H7 (cell line): Measurements from ENCODE around the gene TMEM139. TPM values are rescaled to one million over a fixed set of nuclear protein-coding genes. Genes with fewer than 3 reads are reported as not detected.

Experiments
- DNase-seq: peaks from one replicate; pipeline ENCODE4 v3.0.0; 2012
- H3K27me3 ChIP-seq: 2 replicates; pipeline ENCODE4 v1.6.0; 2011; ENCODE audit warnings: mild to moderate bottlenecking, low read length; ENCODE audit not compliant: control insufficient read depth, insufficient read depth
- H3K36me3 ChIP-seq: replicated peaks from 2 replicates; pipeline ENCODE4 v1.5.1; 2011; ENCODE audit warnings: low read length; ENCODE audit not compliant: control insufficient read depth, insufficient read depth
- H3K4me3 ChIP-seq: 2 replicates; pipeline ENCODE4 v1.5.1; 2011; ENCODE audit warnings: low read depth, mild to moderate bottlenecking, control low read depth, low read length, moderate library complexity; ENCODE audit not compliant: insufficient read depth
- total RNA-seq: library from RNA; depleted of rRNA; stranded (reverse); fragments of >200 nt; shearing (Covaris generic); gene quantifications from 2 replicates; pipeline ENCODE4 v1.2.3, GENCODE V29; 2014

The TMEM139 gene
- total RNA-seq, 1 experiment from 2014 or later: 2.5 TPM

- H3K27me3 ChIP-seq: no peaks in the 10 kb centered on the region
- H3K4me3 ChIP-seq: no peak overlapping the region
- DNase-seq: no peak
- H3K36me3 ChIP-seq: peaks cover 2% of the 10 kb centered on the region
Observed at GRCh38 chr7:143272871-143273270, 11.9 kb upstream of the TMEM139 start.

- no peaks in the 10 kb centered on the region for H3K36me3 ChIP-seq
- H3K27me3 ChIP-seq: no peaks in the 10 kb centered on the region
- H3K4me3 ChIP-seq: no peak overlapping the region
- DNase-seq: no peak
Observed at GRCh38 chr7:143279186-143280098, 5.3 kb upstream of the TMEM139 start.

- Histone ChIP-seq H3K27me3 (no peaks in the 10 kb centered on the region), H3K4me3 (no peak overlapping the region), H3K36me3 (no peaks in the 10 kb centered on the region)
- no peak for DNase-seq
Observed at GRCh38 chr7:143280160-143280559, 4.6 kb upstream of the TMEM139 start.

- no peak overlapping the region for H3K4me3 ChIP-seq
Observed at GRCh38 chr7:143280566-143280965, 4.2 kb upstream of the TMEM139 start.

GRCh38 chr7:143281529-143281928 lies 3.2 kb upstream of the TMEM139 start:
- no peak overlapping the region for H3K4me3 ChIP-seq
- no peaks in the 10 kb centered on the region for H3K36me3 ChIP-seq
- DNase-seq: no peak
- peaks cover 11% of the 10 kb centered on the region for H3K27me3 ChIP-seq

More at GRCh38 chr7:143280566-143280965, 4.2 kb upstream of the TMEM139 start:
- Histone ChIP-seq H3K27me3 (peaks cover 3% of the 10 kb centered on the region), H3K36me3 (no peaks in the 10 kb centered on the region)
- DNase-seq: no peak

DNA sequence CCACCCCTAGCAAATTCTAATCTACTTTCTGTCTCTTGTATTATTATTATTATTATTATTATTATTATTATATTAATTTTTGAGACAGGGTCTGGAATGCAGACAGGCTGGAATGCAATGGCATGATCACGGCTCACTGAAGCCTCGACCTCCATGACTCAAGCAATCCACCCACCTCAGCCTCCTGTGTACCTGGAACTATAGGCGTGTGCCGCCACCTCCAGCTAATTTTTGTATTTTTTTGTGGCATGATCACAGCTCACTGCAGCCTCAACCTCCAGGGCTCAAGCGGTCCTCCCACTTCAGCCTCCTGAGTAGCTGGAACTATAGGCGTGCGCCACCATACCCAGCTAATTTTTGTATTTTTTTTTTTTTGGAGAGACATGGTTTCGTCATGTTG lies 2.6 kb upstream of the TMEM139 start:
- no peak for DNase-seq
- Histone ChIP-seq H3K27me3 (peaks cover 16% of the 10 kb centered on the region), H3K4me3 (no peak overlapping the region), H3K36me3 (no peaks in the 10 kb centered on the region)

GRCh38 chr7:143283381-143283780 lies 1.4 kb upstream of the TMEM139 start:
- H3K36me3 ChIP-seq: no peaks in the 10 kb centered on the region
- DNase-seq: peak; percentile 35
- peaks cover 23% of the 10 kb centered on the region for H3K27me3 ChIP-seq
- no peak overlapping the region for H3K4me3 ChIP-seq

GRCh38 chr7:143285470-143285778 lies 666 bp downstream of the TMEM139 start:
- no peaks in the 10 kb centered on the region; the same call in none of the 2 replicates for H3K36me3 ChIP-seq
- DNase-seq: peak; percentile 27
- no peak overlapping the region for H3K4me3 ChIP-seq
- H3K27me3 ChIP-seq: peaks cover 23% of the 10 kb centered on the region

DNA sequence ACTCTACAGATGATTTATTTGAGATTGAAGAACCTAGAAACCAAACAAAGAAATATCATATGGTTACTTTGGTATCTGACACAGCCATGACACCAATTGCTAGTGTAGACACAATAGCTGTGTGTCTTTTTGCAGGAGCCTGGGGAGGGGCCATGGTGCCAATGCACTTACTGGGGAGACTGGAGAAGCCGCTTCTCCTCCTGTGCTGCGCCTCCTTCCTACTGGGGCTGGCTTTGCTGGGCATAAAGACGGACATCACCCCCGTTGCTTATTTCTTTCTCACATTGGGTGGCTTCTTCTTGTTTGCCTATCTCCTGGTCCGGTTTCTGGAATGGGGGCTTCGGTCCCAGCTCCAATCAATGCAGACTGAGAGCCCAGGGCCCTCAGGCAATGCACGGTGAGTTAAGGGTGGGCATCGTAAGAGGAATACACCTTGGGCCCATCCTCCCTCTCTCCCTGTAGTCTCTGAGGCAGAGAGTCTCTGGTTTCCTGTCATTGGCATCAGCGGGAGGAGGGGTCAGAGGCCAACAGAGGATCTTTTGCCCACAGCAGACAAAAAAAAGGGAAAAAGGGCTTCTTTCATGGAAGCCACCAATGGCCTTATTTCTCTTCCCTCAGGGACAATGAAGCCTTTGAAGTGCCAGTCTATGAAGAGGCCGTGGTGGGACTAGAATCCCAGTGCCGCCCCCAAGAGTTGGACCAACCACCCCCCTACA lies 1.2 kb downstream of the TMEM139 start:
- DNase-seq: no peak
- H3K36me3 ChIP-seq: peaks cover 2% of the 10 kb centered on the region
- H3K27me3 ChIP-seq: peaks cover 23% of the 10 kb centered on the region
- H3K4me3 ChIP-seq: no peak overlapping the region

- Histone ChIP-seq H3K4me3 (no peak overlapping the region), H3K36me3 (peaks cover 2% of the 10 kb centered on the region)
Observed at GRCh38 chr7:143286522-143286890, 1.7 kb downstream of the TMEM139 start.

GRCh38 chr7:143287339-143287934 lies 2.7 kb downstream of the TMEM139 start:
- DNase-seq: no peak
- H3K27me3 ChIP-seq: peaks cover 23% of the 10 kb centered on the region
- H3K36me3 ChIP-seq: peaks cover 8% of the 10 kb centered on the region
- H3K4me3 ChIP-seq: peak overlapping the region; percentile 16

More at GRCh38 chr7:143286522-143286890, 1.7 kb downstream of the TMEM139 start:
- H3K27me3 ChIP-seq: peaks cover 23% of the 10 kb centered on the region
- no peak for DNase-seq

GRCh38 chr7:143287935-143288826 lies 3.4 kb downstream of the TMEM139 start, which contains the start of gene CASP2:
Gene CASP2 (plus strand): TSS chr7:143288351. CDS start chr7:143288456, 105 bp downstream.
- Histone ChIP-seq H3K27me3 (peaks cover 23% of the 10 kb centered on the region), H3K4me3 (peak within 1 kb of the TSS; percentile 95), H3K36me3 (peaks cover 11% of the 10 kb centered on the region)
- DNase-seq: peak; percentile 100

- peak overlapping the region; percentile 95 for H3K4me3 ChIP-seq
- peak; percentile 24 for DNase-seq
- H3K36me3 ChIP-seq: peaks cover 14% of the 10 kb centered on the region
- H3K27me3 ChIP-seq: peaks cover 23% of the 10 kb centered on the region
Observed at GRCh38 chr7:143288836-143289235, 4.1 kb downstream of the TMEM139 start.

DNA sequence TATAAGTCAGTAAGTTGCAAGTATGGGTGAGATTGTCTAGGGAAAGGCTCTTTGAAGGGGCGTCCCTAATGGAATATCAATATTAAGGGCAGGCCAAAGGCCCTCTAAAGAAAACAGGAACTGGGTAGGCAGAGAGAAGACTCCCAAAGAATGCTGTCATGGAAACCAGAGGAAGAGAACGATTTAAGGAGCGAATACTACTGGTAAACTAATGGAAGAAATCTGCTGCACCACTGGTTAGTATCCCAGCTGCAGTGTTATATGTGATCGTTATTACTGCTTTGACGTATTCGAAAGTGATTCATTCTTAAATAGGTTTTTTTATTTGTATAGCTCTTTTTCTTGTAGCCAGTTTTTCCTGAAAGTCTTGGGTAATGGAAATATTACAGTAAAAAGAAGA lies 4.7 kb downstream of the TMEM139 start:
- Histone ChIP-seq H3K36me3 (peaks cover 20% of the 10 kb centered on the region), H3K4me3 (peak overlapping the region; percentile 95), H3K27me3 (peaks cover 23% of the 10 kb centered on the region)
- DNase-seq: no peak
